SK-N-SH treated with all-trans-retinoic acid at 6 μM for 48 hours (cell line): ENCODE data around the gene MR1.

Source experiments
- ATAC-seq: fragments of 200-7000 bp; cut with Tn5 transposase; 3 replicates; pipeline ENCODE4 v1.9.1; 2020; ENCODE audit warnings: mild to moderate bottlenecking, moderate library complexity
- ARNTL ChIP-seq: fragments of 450-650 bp; formaldehyde crosslinking; IDR thresholded peaks from 2 replicates; pipeline ENCODE4 v1.5.0; 2020; ENCODE audit warnings: low read depth, mild to moderate bottlenecking, moderate library complexity, borderline replicate concordance
- BACH2 ChIP-seq: fragments of 250-450 bp; sonication (Bioruptor Pico); IDR thresholded peaks from 2 replicates; pipeline ENCODE4 v1.9.0; 2021; ENCODE audit warnings: mild to moderate bottlenecking, borderline replicate concordance
- CREB5 ChIP-seq: fragments of 250-450 bp; sonication (Bioruptor Pico); IDR thresholded peaks from 2 replicates; pipeline ENCODE4 v1.5.1; 2020; ENCODE audit warnings: low read depth, mild to moderate bottlenecking, moderate library complexity
- CSDC2 ChIP-seq: fragments of 250-450 bp; sonication (Bioruptor Pico); IDR thresholded peaks from 2 replicates; pipeline ENCODE4 v1.5.0; 2020; ENCODE audit warnings: mild to moderate bottlenecking, moderate library complexity
- CSRNP3 ChIP-seq: fragments of 250-450 bp; sonication (Bioruptor Pico); IDR thresholded peaks from 2 replicates; pipeline ENCODE4 v1.5.1; 2021; ENCODE audit warnings: mild to moderate bottlenecking, moderate library complexity
- ESRRG ChIP-seq: fragments of 250-450 bp; sonication (Bioruptor Pico); IDR thresholded peaks from 2 replicates; pipeline ENCODE4 v1.6.1; 2021; ENCODE audit warnings: mild to moderate bottlenecking
- GLIS3 ChIP-seq: fragments of 250-450 bp; sonication (Bioruptor Pico); IDR thresholded peaks from 2 replicates; pipeline ENCODE4 v1.5.0; 2020; ENCODE audit warnings: mild to moderate bottlenecking, moderate library complexity
- PATZ1 ChIP-seq: fragments of 250-450 bp; sonication (Bioruptor Pico); IDR thresholded peaks from 2 replicates; pipeline ENCODE4 v1.8.0; 2020; ENCODE audit warnings: mild to moderate bottlenecking, moderate library complexity, borderline replicate concordance
- PPARA ChIP-seq: fragments of 250-450 bp; sonication (Bioruptor Pico); IDR thresholded peaks from 2 replicates; pipeline ENCODE4 v1.5.0; 2020; ENCODE audit warnings: mild to moderate bottlenecking, borderline replicate concordance
- RARB ChIP-seq: fragments of 250-450 bp; sonication (Bioruptor Pico); IDR thresholded peaks from 2 replicates; pipeline ENCODE4 v1.8.0; 2021; ENCODE audit warnings: mild to moderate bottlenecking, moderate library complexity
- SNAI2 ChIP-seq: fragments of 250-450 bp; sonication (Bioruptor Pico); IDR thresholded peaks from 2 replicates; pipeline ENCODE4 v1.5.0; 2020; ENCODE audit warnings: mild to moderate bottlenecking, moderate library complexity
- TCF4 ChIP-seq: fragments of 250-450 bp; sonication (Bioruptor Pico); IDR thresholded peaks from 2 replicates; pipeline ENCODE4 v1.8.0; 2021; ENCODE audit warnings: mild to moderate bottlenecking, moderate library complexity, borderline replicate concordance
- TOX ChIP-seq: fragments of 250-450 bp; sonication (Bioruptor Pico); IDR thresholded peaks from 2 replicates; pipeline ENCODE4 v1.8.0; 2021; ENCODE audit warnings: mild to moderate bottlenecking, moderate library complexity, borderline replicate concordance
- TSHZ2 ChIP-seq: fragments of 250-450 bp; sonication (Bioruptor Pico); IDR thresholded peaks from 2 replicates; pipeline ENCODE4 v1.5.0; 2020; ENCODE audit warnings: mild to moderate bottlenecking, moderate library complexity
- ZC3H10 ChIP-seq: fragments of 250-450 bp; sonication (Bioruptor Pico); IDR thresholded peaks from 2 replicates; pipeline ENCODE4 v1.5.1; 2021; ENCODE audit warnings: mild to moderate bottlenecking, moderate library complexity
- ZFP3 ChIP-seq: fragments of 250-450 bp; sonication (Bioruptor Pico); IDR thresholded peaks from 2 replicates; pipeline ENCODE4 v1.5.0; 2020; ENCODE audit warnings: mild to moderate bottlenecking, moderate library complexity
- ZFP30 ChIP-seq: fragments of 450-650 bp; formaldehyde crosslinking; IDR thresholded peaks from 2 replicates; pipeline ENCODE4 v1.5.0; 2022; ENCODE audit warnings: mild to moderate bottlenecking, moderate library complexity
- ZNF565 ChIP-seq: fragments of 450-650 bp; formaldehyde crosslinking; conservative IDR thresholded peaks from 2 replicates; pipeline ENCODE4 v1.5.0; 2020; ENCODE audit warnings: low read depth, mild to moderate bottlenecking, moderate library complexity
- ZNF70 ChIP-seq: fragments of 450-650 bp; formaldehyde crosslinking; IDR thresholded peaks from 2 replicates; pipeline ENCODE4 v1.5.0; 2020; ENCODE audit warnings: mild to moderate bottlenecking, moderate library complexity

The MR1 gene

GRCh38 chr1:181033799-181034451, at the start of gene MR1:
MR1 (plus strand) TSS chr1:181033983; CDS start chr1:181034008, 25 bp downstream.
- TF ChIP-seq BACH2 (CRISPR knock-in tag) (no peak), PPARA (CRISPR knock-in tag) (no peak), ZFP30 (CRISPR knock-in tag) (no peak), CSRNP3 (CRISPR knock-in tag) (no peak), SNAI2 (CRISPR knock-in tag) (no peak), ZNF70 (no peak), ESRRG (CRISPR knock-in tag) (no peak), CSDC2 (CRISPR knock-in tag) (no peak), PATZ1 (CRISPR knock-in tag) (no peak), RARB (no peak)
- TF ChIP-seq, all 23 proteins: peak for 0
- ATAC-seq: peak; percentile 96

- no peak for ATAC-seq
- TF ChIP-seq SNAI2 (CRISPR knock-in tag) (no peak), BACH2 (CRISPR knock-in tag) (no peak), ZFP3 (no peak), TSHZ2 (no peak), RARB (no peak), PATZ1 (CRISPR knock-in tag) (no peak)
These were observed 45.5 kb upstream of the MR1 start for GRCh38 chr1:180988253-180988752.

GRCh38 chr1:180994262-180994661, 39.5 kb upstream of the MR1 start:
- peak; percentile 30; the same call in 1 of the 3 replicates for ATAC-seq
- TF ChIP-seq CSDC2 (CRISPR knock-in tag): no peak
- TF ChIP-seq CREB5 (CRISPR knock-in tag): no peak
- no peak for TF ChIP-seq TOX (CRISPR knock-in tag)
- no peak for TF ChIP-seq ZNF565 (CRISPR knock-in tag)
- TF ChIP-seq PPARA (CRISPR knock-in tag): no peak
- no peak for TF ChIP-seq GLIS3 (CRISPR knock-in tag)
- TF ChIP-seq ARNTL: no peak
- TF ChIP-seq TCF4 (CRISPR knock-in tag): no peak
- TF ChIP-seq ZFP30 (CRISPR knock-in tag): no peak
- no peak for TF ChIP-seq ZC3H10 (CRISPR knock-in tag)
